Transverse colon (tissue), 4 donors: ENCODE data around the gene LRRC61.

Experiments used
- CTCF ChIP-seq, 5 experiments: fragments of 200-600 bp in 3 of 5; fragments of 450-650 bp in 2 of 5; sonication (generic) in 3 of 5; IDR thresholded peaks; 1 replicate in 2 of 5; 2 replicates in 3 of 5; pipeline ENCODE4 v1.5.1; 2016 to 2017; ENCODE audit warnings: antibody characterized with exemption in 5 of 5, inconsistent platforms in 3 of 5, mild to moderate bottlenecking in 2 of 5, moderate library complexity in 1 of 5
- EP300 ChIP-seq: sonication (generic); formaldehyde crosslinking; IDR thresholded peaks from one replicate; pipeline ENCODE4 v1.6.1; 2017; ENCODE audit warnings: antibody characterized with exemption, low read depth
- POLR2AphosphoS5 ChIP-seq, 3 donors: sonication (generic); formaldehyde crosslinking; IDR thresholded peaks; one replicate each; pipeline ENCODE4 v1.6.1; 2016; ENCODE audit warnings: antibody characterized with exemption in 3 of 3

DNA sequence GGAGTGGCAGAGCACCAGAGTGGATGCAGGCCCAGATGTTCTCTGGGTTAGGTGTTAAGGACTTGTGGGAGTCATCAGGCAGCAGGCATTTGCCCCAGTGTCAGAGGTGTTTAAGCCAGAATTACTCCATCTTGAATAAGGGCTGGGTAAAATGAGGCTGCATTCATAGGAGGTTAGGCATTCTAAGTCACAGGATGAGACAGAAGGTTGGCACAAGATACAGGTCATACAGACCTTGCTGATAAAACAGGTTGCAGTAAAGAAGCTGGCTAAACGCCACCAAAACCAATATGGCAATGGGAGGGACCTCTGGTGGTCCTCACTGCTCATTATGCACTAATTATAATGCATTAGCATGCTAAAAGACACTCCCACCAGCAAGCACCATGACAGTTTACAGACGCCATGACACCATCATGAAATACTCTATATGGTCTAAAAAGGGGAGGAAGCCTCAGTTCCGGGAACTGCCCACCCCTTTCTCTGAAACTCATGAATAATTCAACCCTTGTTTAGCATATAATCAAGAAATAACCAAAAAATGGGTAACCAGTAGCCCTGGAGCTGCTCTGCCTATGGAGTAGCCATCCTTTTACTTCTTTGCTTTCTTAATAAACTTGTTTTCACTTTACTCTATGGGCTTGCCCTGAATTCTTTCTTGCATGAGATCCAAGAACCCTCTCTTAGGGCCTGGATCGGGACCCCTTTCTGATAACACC lies 882 bp upstream of the LRRC61 start:
- TF ChIP-seq CTCF (IDR thresholded peaks at IDR 0.05) (no peak), POLR2AphosphoS5 (IDR thresholded peaks at IDR 0.05) (no peak), EP300 (no peak)
